ENCODE measurements around the gene CACNA1B.
"Not testable (repeated sequence)": the region's sequence is repeated elsewhere in the genome, so short reads cannot be mapped to it uniquely, and the experiment has no call there.

Gene CACNA1B

GRCh38 chr9:138083873-138084272 is 206.3 kb downstream of the CACNA1B start:
- Histone ChIP-seq H3K4me3 (ENCODE audit: low read length) (no peak overlapping the region), H3K4me1 (ENCODE audit: insufficient read depth, low read length) (no peaks in the 10 kb centered on the region), H3K36me3 (ENCODE audit: insufficient read depth, low read length) (no peaks in the 10 kb centered on the region), H3K9me3 (ENCODE audit: low read length) (peaks cover 6% of the 10 kb centered on the region), H3K27me3 (ENCODE audit: insufficient read depth, low read length) (no peaks in the 10 kb centered on the region), H2AFZ (ENCODE audit: low read depth, low read length) (no peak overlapping the region)

DNA sequence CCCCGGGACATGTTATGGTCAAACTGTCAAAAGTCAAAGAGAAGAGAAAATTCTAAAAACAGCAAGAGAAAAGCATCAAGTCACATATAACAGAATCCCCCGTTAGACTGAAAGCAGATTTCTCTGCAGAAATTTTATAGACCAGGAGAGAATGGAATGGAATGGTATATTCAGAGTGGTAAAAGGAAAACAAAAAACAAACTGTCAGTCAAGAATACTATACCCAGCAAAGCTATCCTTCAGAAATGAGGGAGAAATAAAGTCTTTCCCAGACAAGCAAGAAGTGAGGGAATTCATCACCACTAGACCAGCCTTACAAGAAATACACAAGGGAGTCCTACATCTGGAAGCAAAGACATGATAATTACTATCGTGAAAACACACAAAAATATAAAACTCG is 208.0 kb downstream of the CACNA1B start:
- no peaks in the 10 kb centered on the region for H3K27me3 ChIP-seq (ENCODE audit: insufficient read depth, low read length)
- H3K36me3 ChIP-seq (ENCODE audit: insufficient read depth, low read length): no peaks in the 10 kb centered on the region
- peaks cover 6% of the 10 kb centered on the region for H3K9me3 ChIP-seq (ENCODE audit: low read length)
- no peaks in the 10 kb centered on the region for H3K4me1 ChIP-seq (ENCODE audit: insufficient read depth, low read length)
- H3K4me3 ChIP-seq (ENCODE audit: low read length): no peak overlapping the region
- H2AFZ ChIP-seq (ENCODE audit: low read depth, low read length): no peak overlapping the region

GRCh38 chr9:138092057-138092456 is 214.5 kb downstream of the CACNA1B start:
- not testable (repeated sequence) for H2AFZ ChIP-seq (ENCODE audit: low read depth, low read length); H3K4me3 ChIP-seq (ENCODE audit: low read length); H3K4me1 ChIP-seq (ENCODE audit: insufficient read depth, low read length); H3K27me3 ChIP-seq (ENCODE audit: insufficient read depth, low read length); H3K36me3 ChIP-seq (ENCODE audit: insufficient read depth, low read length); H3K9me3 ChIP-seq (ENCODE audit: low read length)

DNA sequence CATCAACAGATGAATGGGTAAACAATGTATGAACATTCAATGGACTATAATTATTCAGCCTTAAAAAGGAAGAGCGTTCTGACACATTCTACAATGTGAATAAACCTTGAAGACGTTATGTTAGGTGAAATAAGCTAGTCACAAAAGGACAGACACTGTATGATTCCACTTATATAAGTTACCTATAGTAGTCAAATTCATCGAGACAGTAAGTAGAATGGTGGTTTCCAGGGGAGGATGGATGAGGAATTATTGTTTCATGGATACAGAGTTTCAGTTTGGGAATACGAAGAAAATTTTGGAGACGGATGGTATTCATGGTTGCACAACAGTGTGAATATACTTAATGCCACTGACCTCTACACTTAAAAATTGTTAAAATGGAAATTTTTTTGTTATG is 216.4 kb downstream of the CACNA1B start:
- Histone ChIP-seq H3K4me3 (ENCODE audit: low read length) (no peak overlapping the region), H3K4me1 (ENCODE audit: insufficient read depth, low read length) (peaks cover 3% of the 10 kb centered on the region), H3K27me3 (ENCODE audit: insufficient read depth, low read length) (no peaks in the 10 kb centered on the region), H3K9me3 (ENCODE audit: low read length) (no peaks in the 10 kb centered on the region), H2AFZ (ENCODE audit: low read depth, low read length) (no peak overlapping the region), H3K36me3 (ENCODE audit: insufficient read depth, low read length) (no peaks in the 10 kb centered on the region)

DNA sequence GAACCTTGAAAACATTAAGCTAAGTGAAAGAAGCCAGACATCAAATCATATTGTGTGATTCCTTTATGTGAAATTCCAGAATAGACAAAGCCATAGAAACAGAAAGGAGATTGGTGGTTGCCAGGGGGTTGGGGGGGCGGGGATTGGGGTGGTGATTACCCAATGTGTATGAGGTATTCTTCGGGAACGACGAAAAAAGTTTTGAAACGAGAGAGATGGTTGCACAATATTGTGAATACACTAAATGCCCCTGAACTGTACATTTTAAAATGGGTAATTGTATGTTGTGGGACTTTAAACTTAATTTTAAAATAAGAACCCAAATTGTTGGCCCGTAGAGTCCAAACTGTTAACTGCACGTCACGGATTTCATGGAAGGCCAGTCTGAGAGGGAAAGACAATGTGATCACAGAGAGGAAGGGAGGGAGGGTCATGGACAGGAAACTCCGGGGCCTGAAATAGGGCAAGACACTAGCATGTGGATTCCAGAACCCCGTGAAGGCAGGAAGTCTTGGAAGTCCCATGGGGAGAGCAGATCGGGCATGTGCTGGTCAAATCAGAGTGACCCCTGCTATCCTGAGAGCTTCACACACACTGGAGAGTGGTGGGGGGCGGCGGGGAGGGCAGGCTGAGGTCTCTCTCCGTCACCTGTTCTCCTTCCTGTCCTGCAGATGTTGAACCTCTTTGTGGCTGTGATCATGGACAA is 218.4 kb downstream of the CACNA1B start:
- Histone ChIP-seq H3K9me3 (ENCODE audit: low read length) (no peaks in the 10 kb centered on the region), H3K27me3 (ENCODE audit: insufficient read depth, low read length) (no peaks in the 10 kb centered on the region), H3K4me1 (ENCODE audit: insufficient read depth, low read length) (peaks cover 3% of the 10 kb centered on the region)

DNA sequence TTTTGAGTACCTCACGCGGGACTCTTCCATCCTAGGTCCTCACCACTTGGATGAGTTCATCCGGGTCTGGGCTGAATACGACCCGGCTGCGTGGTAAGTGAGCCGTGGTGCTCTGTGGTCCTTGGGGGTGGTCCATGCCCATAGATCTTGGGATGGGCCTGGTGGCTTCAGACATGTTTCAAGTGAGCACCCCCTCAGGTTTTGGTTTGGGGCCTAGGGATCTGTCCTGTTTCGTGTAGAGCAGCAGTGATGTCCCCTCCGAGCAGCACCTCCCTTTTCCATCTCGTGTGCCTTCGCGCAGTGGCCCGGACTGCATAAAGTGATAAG is 218.9 kb downstream of the CACNA1B start:
- Histone ChIP-seq H3K27me3 (ENCODE audit: insufficient read depth, low read length) (no peaks in the 10 kb centered on the region), H3K4me3 (ENCODE audit: low read length) (no peak overlapping the region), H3K9me3 (ENCODE audit: low read length) (no peaks in the 10 kb centered on the region), H2AFZ (ENCODE audit: low read depth, low read length) (no peak overlapping the region), H3K4me1 (ENCODE audit: insufficient read depth, low read length) (peaks cover 1% of the 10 kb centered on the region), H3K36me3 (ENCODE audit: insufficient read depth, low read length) (no peaks in the 10 kb centered on the region)

More for the DNA sequence above, 218.4 kb downstream of the CACNA1B start:
- H2AFZ ChIP-seq (ENCODE audit: low read depth, low read length): no peak overlapping the region
- H3K4me3 ChIP-seq (ENCODE audit: low read length): no peak overlapping the region
- H3K36me3 ChIP-seq (ENCODE audit: insufficient read depth, low read length): no peaks in the 10 kb centered on the region

- Histone ChIP-seq H3K4me3 (ENCODE audit: low read length) (no peak overlapping the region), H3K36me3 (ENCODE audit: insufficient read depth, low read length) (no peaks in the 10 kb centered on the region), H3K9me3 (ENCODE audit: low read length) (no peaks in the 10 kb centered on the region), H3K4me1 (ENCODE audit: insufficient read depth, low read length) (no peaks in the 10 kb centered on the region), H3K27me3 (ENCODE audit: insufficient read depth, low read length) (no peaks in the 10 kb centered on the region), H2AFZ (ENCODE audit: low read depth, low read length) (no peak overlapping the region)
Measured at GRCh38 chr9:138097501-138097991, 220.0 kb downstream of the CACNA1B start.

GRCh38 chr9:138098116-138098907 is 220.7 kb downstream of the CACNA1B start:
- H3K9me3 ChIP-seq (ENCODE audit: low read length): no peaks in the 10 kb centered on the region
- H3K4me1 ChIP-seq (ENCODE audit: insufficient read depth, low read length): no peaks in the 10 kb centered on the region
- no peaks in the 10 kb centered on the region for H3K36me3 ChIP-seq (ENCODE audit: insufficient read depth, low read length)
- H3K27me3 ChIP-seq (ENCODE audit: insufficient read depth, low read length): no peaks in the 10 kb centered on the region
- no peak overlapping the region for H2AFZ ChIP-seq (ENCODE audit: low read depth, low read length)
- no peak overlapping the region for H3K4me3 ChIP-seq (ENCODE audit: low read length)

DNA sequence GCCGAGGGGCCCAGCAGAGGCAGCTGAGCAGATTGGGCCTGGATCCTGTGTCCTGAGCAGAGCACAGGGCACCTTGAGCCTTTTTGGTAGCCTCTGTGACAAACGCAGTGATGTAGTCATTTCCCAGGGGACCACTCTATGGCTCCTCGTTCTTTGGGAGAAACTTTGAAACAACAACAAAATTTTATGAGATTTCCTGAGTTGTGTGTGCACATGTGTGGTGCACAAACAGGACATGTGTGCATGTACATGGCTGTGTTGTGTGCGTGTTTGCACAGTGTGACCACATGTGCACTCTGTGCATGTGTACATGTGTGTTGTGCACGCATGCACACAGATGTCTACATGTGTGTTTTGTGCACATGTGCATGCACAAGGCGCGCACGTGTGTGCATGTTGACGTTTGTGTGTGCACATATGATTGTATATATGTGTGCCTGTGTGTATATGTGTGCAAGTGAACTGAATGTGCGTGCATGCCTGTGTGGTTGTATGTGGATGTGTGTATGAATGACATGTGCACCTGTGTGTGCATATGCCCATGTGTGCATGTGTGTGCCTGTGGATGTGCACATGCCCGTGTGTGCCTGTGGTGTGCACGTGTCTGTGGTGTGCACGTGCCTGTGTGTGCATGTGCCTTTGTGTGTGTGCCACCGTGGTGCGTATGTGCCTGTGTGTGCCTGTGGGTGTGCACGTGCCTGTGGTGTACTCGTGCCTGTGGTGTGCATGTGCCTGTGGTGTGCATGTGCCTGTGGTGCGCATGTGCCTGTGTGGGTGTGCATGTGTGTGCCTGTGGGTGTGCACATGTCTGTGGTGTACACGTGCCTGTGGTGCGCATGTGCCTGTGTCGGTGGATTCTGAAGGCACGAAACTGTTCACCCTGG is 221.6 kb downstream of the CACNA1B start:
- Histone ChIP-seq H3K4me1 (ENCODE audit: insufficient read depth, low read length) (no peaks in the 10 kb centered on the region), H3K27me3 (ENCODE audit: insufficient read depth, low read length) (no peaks in the 10 kb centered on the region), H3K9me3 (ENCODE audit: low read length) (no peaks in the 10 kb centered on the region), H3K36me3 (ENCODE audit: insufficient read depth, low read length) (no peaks in the 10 kb centered on the region), H3K4me3 (ENCODE audit: low read length) (no peak overlapping the region), H2AFZ (ENCODE audit: low read depth, low read length) (no peak overlapping the region)

GRCh38 chr9:138099803-138100598 is 222.4 kb downstream of the CACNA1B start:
- H3K4me1 ChIP-seq (ENCODE audit: insufficient read depth, low read length): no peaks in the 10 kb centered on the region
- no peaks in the 10 kb centered on the region for H3K9me3 ChIP-seq (ENCODE audit: low read length)
- H2AFZ ChIP-seq (ENCODE audit: low read depth, low read length): no peak overlapping the region
- no peaks in the 10 kb centered on the region for H3K27me3 ChIP-seq (ENCODE audit: insufficient read depth, low read length)
- no peak overlapping the region for H3K4me3 ChIP-seq (ENCODE audit: low read length)
- H3K36me3 ChIP-seq (ENCODE audit: insufficient read depth, low read length): no peaks in the 10 kb centered on the region

DNA sequence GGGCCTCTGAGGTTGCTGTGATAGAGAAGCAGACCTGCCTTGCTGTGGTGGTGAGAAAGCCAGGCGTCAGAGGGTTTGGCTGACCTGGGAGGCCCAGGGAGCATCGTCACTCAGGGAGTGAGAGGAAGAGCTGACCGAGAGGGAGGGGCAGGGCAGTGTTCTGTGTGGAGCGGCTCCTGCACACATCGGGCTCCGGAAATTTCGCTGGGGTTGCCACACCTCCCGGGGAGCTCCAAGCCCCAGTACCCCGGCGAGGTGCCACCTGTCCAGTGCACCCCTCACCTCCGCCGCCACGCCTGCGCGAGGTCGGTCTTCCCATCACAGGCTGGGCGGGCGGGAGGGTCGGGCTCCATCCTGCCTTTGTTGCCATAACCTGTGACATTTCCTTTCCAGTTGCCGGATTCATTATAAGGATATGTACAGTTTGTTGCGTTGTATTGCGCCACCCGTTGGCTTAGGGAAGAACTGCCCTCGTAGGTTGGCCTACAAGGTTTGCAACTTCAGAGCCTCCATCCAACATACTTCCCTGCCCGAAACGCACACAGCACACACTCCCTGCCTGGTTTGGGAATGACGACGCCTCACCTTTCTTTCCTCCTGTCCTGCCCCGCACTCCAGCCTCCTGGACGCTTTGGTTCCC is 223.2 kb downstream of the CACNA1B start:
- Histone ChIP-seq H3K4me3 (ENCODE audit: low read length) (no peak overlapping the region), H3K36me3 (ENCODE audit: insufficient read depth, low read length) (no peaks in the 10 kb centered on the region)

More for the DNA sequence above, 223.2 kb downstream of the CACNA1B start:
- Histone ChIP-seq H3K27me3 (ENCODE audit: insufficient read depth, low read length) (no peaks in the 10 kb centered on the region), H3K9me3 (ENCODE audit: low read length) (no peaks in the 10 kb centered on the region), H3K4me1 (ENCODE audit: insufficient read depth, low read length) (no peaks in the 10 kb centered on the region), H2AFZ (ENCODE audit: low read depth, low read length) (no peak overlapping the region)

Measured in neuron (in vitro differentiated cells).